ENCODE measurements around the gene SLC12A8. TPM values are rescaled to one million over a fixed set of nuclear protein-coding genes. Genes with fewer than 3 reads are reported as not detected.

The SLC12A8 gene
- total and polyA plus RNA-seq, 2 of the 13 experiments (the other 11 are each of a cell fraction or from before 2014, with no cell fraction given), result 0.44 to 0.71 TPM

DNA sequence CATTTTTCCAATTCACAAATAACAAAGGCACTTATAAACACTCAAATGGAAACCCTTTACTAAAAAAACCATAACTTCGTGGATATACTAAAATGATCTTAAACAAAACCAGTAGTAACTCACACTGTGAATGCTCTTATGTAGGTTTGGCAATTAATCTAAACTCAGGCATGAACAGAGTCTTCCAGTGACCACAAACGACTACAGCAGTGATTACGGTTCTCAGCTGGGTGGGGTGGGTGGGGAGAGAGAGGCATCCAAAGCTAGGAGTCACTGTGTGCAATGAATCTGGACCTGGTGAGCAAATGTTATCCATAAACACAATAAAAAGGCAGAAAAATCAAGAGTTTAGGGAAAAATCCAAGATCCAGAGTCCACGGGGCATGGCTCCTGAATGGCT, 21.3 kb downstream of the SLC12A8 start:
- Histone ChIP-seq H3K4me2 (ENCODE audit: low read depth, low read length) (no peak overlapping the region), H3K27ac (ENCODE audit: extremely low read length, insufficient read depth, low read length) (no peak overlapping the region), H3K4me3 (replicated peaks in 1 of 3; ENCODE audit: insufficient read depth in 1 of 3, low read depth in 2 of 3, low read length in 3 of 3) (no peak overlapping the region), H3K79me2 (ENCODE audit: insufficient read depth, low read length) (no peaks in the 10 kb centered on the region), H3K27me3 (ENCODE audit: control insufficient read depth in 1 of 2, insufficient read depth in 2 of 2, low read length in 2 of 2) (peaks cover 0 to 4% of the 10 kb centered on the region in 2 experiments; a peak in 2 of 5 replicates), H3K4me1 (ENCODE audit: insufficient read depth, low read length) (peaks cover 11% of the 10 kb centered on the region; the same call in 1 of the 2 replicates), H3K9me3 (ENCODE audit: low read length) (no peaks in the 10 kb centered on the region), H3K36me3 (replicated peaks in 1 of 2; ENCODE audit: control insufficient read depth in 1 of 2, insufficient read depth in 2 of 2, low read length in 2 of 2) (no peaks in the 10 kb centered on the region), H3K9ac (ENCODE audit: insufficient read depth, low read depth, low read length) (no peak overlapping the region), H4K20me1 (ENCODE audit: insufficient read depth, low read length) (no peaks in the 10 kb centered on the region), H2AFZ (ENCODE audit: low read length) (no peak overlapping the region)
- intact Hi-C loops (cut with micrococcal nuclease; ENCODE audit: unreplicated experiment), result no loop called here
- no peak for TF ChIP-seq ZNF766 (CRISPR knock-in tag; IDR thresholded peaks at IDR 0.05; ENCODE audit: borderline replicate concordance)
- TF ChIP-seq ELF1 (CRISPR knock-in tag; IDR thresholded peaks at IDR 0.05), result no peak
- no peak for TF ChIP-seq ZNF878 (CRISPR knock-in tag; IDR thresholded peaks at IDR 0.05)
- no peak for TF ChIP-seq ZNF235 (CRISPR knock-in tag; IDR thresholded peaks at IDR 0.05; ENCODE audit: borderline replicate concordance)
- TF ChIP-seq, protein P1, sequence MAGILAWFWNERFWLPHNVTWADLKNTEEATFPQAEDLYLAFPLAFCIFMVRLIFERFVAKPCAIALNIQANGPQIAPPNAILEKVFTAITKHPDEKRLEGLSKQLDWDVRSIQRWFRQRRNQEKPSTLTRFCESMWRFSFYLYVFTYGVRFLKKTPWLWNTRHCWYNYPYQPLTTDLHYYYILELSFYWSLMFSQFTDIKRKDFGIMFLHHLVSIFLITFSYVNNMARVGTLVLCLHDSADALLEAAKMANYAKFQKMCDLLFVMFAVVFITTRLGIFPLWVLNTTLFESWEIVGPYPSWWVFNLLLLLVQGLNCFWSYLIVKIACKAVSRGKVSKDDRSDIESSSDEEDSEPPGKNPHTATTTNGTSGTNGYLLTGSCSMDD (CRISPR knock-in tag; IDR thresholded peaks at IDR 0.05), result no peak
- TF ChIP-seq, protein P2, sequence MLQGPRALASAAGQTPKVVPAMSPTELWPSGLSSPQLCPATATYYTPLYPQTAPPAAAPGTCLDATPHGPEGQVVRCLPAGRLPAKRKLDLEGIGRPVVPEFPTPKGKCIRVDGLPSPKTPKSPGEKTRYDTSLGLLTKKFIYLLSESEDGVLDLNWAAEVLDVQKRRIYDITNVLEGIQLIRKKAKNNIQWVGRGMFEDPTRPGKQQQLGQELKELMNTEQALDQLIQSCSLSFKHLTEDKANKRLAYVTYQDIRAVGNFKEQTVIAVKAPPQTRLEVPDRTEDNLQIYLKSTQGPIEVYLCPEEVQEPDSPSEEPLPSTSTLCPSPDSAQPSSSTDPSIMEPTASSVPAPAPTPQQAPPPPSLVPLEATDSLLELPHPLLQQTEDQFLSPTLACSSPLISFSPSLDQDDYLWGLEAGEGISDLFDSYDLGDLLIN (CRISPR knock-in tag; IDR thresholded peaks at IDR 0.05; ENCODE audit: borderline replicate concordance), result no peak
- BruUV-seq (replicated peaks), result no TSS peak
- FAIRE-seq (no peak), DNase-seq (ENCODE audit: low spot score) (no peak), ATAC-seq (no peak)
- WGBS (ENCODE audit: low lambda C conversion rate), result 49% methylated on average over 4 of the region's 4 CpGs
- POLR2A ChIA-PET, result no interaction called here
- CTCF ChIA-PET (ENCODE audit: low intra/inter-chr PET ratio, low total read pairs), result no interaction called here
- in situ Hi-C loops (cut with HindIII; ENCODE audit: extremely low pct_ligation_motif_present, low pct_unique_long_range_greater_than_20kb), result no loop called here

DNA sequence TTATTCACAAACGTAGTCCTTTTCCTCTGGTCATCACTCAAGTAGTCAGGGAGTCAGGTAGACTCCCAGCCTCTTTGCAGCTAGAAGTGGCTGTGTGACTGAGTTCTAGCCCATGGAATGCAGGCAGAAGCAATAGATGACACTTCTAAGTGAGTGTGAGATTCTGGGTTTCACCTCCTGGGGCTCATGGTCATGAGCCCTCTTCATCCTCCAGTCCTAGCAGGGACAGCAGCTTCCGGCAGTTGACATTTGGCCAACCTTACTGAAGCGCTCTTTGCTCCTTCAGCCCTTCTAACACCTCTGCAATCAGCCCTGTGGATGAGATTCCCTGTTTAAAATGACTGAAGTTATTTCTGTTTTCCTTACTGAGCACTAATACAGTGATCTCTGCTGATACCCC, 21.8 kb downstream of the SLC12A8 start:
- intact Hi-C loops (cut with micrococcal nuclease; ENCODE audit: unreplicated experiment), result no loop called here
- no peak for FAIRE-seq
- H2AFZ ChIP-seq (ENCODE audit: low read length), result no peak overlapping the region
- no TSS peak for BruUV-seq (replicated peaks)
- peaks cover 11% of the 10 kb centered on the region; the same call in 1 of the 2 replicates for H3K4me1 ChIP-seq (ENCODE audit: insufficient read depth, low read length)
- H3K4me3 ChIP-seq (replicated peaks in 1 of 3; ENCODE audit: insufficient read depth in 1 of 3, low read depth in 2 of 3, low read length in 3 of 3), result no peak overlapping the region
- in situ Hi-C loops (cut with HindIII; ENCODE audit: extremely low pct_ligation_motif_present, low pct_unique_long_range_greater_than_20kb), result no loop called here
- H3K4me2 ChIP-seq (ENCODE audit: low read depth, low read length), result no peak overlapping the region
- WGBS (ENCODE audit: low lambda C conversion rate), result 22% methylated on average over 3 of the region's 3 CpGs
- no peaks in the 10 kb centered on the region for H3K79me2 ChIP-seq (ENCODE audit: insufficient read depth, low read length)
- CTCF ChIA-PET (ENCODE audit: low intra/inter-chr PET ratio, low total read pairs), result no interaction called here
- POLR2A ChIA-PET, result no interaction called here
- no peaks in the 10 kb centered on the region for H4K20me1 ChIP-seq (ENCODE audit: insufficient read depth, low read length)
- no peak overlapping the region for H3K27ac ChIP-seq (ENCODE audit: extremely low read length, insufficient read depth, low read length)
- no peak for ATAC-seq
- H3K9ac ChIP-seq (ENCODE audit: insufficient read depth, low read depth, low read length), result no peak overlapping the region
- no peak for DNase-seq (ENCODE audit: low spot score)
- H3K9me3 ChIP-seq (ENCODE audit: low read length), result no peaks in the 10 kb centered on the region
- H3K36me3 ChIP-seq (replicated peaks in 1 of 2; ENCODE audit: control insufficient read depth in 1 of 2, insufficient read depth in 2 of 2, low read length in 2 of 2), result no peaks in the 10 kb centered on the region
- H3K27me3 ChIP-seq (ENCODE audit: control insufficient read depth in 1 of 2, insufficient read depth in 2 of 2, low read length in 2 of 2), result peaks cover 0 to 4% of the 10 kb centered on the region in 2 experiments; a peak in 3 of 5 replicates
- TF ChIP-seq BCL6 (CRISPR knock-in tag; IDR thresholded peaks at IDR 0.05) (no peak), TARDBP (CRISPR knock-in tag; IDR thresholded peaks at IDR 0.05) (no peak), ZNF432 (CRISPR knock-in tag; IDR thresholded peaks at IDR 0.05; ENCODE audit: borderline replicate concordance) (no peak), ZNF629 (CRISPR knock-in tag; conservative IDR thresholded peaks at IDR 0.05) (no peak), BORCS8-MEF2B (CRISPR knock-in tag; IDR thresholded peaks at IDR 0.05) (no peak), ZNF33B (CRISPR knock-in tag; IDR thresholded peaks at IDR 0.05) (no peak)
- TF ChIP-seq, protein P3, sequence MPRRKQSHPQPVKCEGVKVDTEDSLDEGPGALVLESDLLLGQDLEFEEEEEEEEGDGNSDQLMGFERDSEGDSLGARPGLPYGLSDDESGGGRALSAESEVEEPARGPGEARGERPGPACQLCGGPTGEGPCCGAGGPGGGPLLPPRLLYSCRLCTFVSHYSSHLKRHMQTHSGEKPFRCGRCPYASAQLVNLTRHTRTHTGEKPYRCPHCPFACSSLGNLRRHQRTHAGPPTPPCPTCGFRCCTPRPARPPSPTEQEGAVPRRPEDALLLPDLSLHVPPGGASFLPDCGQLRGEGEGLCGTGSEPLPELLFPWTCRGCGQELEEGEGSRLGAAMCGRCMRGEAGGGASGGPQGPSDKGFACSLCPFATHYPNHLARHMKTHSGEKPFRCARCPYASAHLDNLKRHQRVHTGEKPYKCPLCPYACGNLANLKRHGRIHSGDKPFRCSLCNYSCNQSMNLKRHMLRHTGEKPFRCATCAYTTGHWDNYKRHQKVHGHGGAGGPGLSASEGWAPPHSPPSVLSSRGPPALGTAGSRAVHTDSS (CRISPR knock-in tag; conservative IDR thresholded peaks at IDR 0.05), result no peak

Data from HepG2 (cell line).